Heart right ventricle (tissue), 16 donors: Measurements from ENCODE around the gene LIMCH1. TPM values are rescaled to one million over a fixed set of nuclear protein-coding genes. Genes with fewer than 3 reads are reported as not detected.

Source experiments
- ATAC-seq, 8 donors: fragments of 200-7000 bp; cut with Tn5 transposase; one replicate each; pipeline ENCODE4 v1.9.1; 2020; ENCODE audit warnings: mild to moderate bottlenecking in 8 of 8, moderate library complexity in 8 of 8, moderate number of reproducible peaks in 1 of 8
- DNase-seq, 2 donors: peaks; one replicate each; pipeline ENCODE4 v3.0.0-alpha.2; 2020
- H3K27ac ChIP-seq, 10 donors: fragments of 200-600 bp; sonication (generic) in 2 of 10; one replicate each; pipeline versions ENCODE4 v1.5.0 to v1.8.0; 2020 to 2022; ENCODE audit warnings: mild to moderate bottlenecking in 3 of 10
- H3K27me3 ChIP-seq, 7 donors: fragments of 200-600 bp; one replicate each; pipeline ENCODE4 v1.8.0; 2021 to 2022; ENCODE audit warnings: mild to moderate bottlenecking in 2 of 7
- H3K36me3 ChIP-seq, 9 donors: fragments of 200-600 bp; sonication (generic) in 1 of 9; one replicate each; pipeline versions ENCODE4 v1.5.0 to v1.8.0; 2020 to 2022; ENCODE audit warnings: mild to moderate bottlenecking in 2 of 9
- H3K4me1 ChIP-seq, 9 donors: fragments of 200-600 bp; sonication (generic) in 1 of 9; one replicate each; pipeline versions ENCODE4 v1.5.0 to v1.8.0; 2020 to 2022; ENCODE audit warnings: mild to moderate bottlenecking in 4 of 9
- H3K4me3 ChIP-seq, 10 donors: fragments of 200-600 bp; sonication (generic) in 2 of 10; one replicate each; pipeline versions ENCODE4 v1.5.0 to v1.8.0; 2020 to 2022; ENCODE audit warnings: mild to moderate bottlenecking in 7 of 10, moderate library complexity in 2 of 10
- H3K9me3 ChIP-seq, 11 donors: fragments of 200-600 bp in 10 of 11; sonication (generic) in 2 of 11; one replicate each; pipeline versions ENCODE4 v1.5.0 to v1.8.0; 2013 to 2022; ENCODE audit warnings: mild to moderate bottlenecking in 2 of 11, control low read depth in 1 of 11, moderate library complexity in 1 of 11
- CTCF ChIP-seq, 9 donors: fragments of 200-600 bp; sonication (generic) in 2 of 9; IDR thresholded peaks; one replicate each; pipeline versions ENCODE4 v1.5.0 to v1.8.0; 2021 to 2022; ENCODE audit warnings: antibody characterized with exemption in 9 of 9, mild to moderate bottlenecking in 5 of 9, moderate library complexity in 1 of 9
- WGBS, 2 donors: extraction: QIAGEN DNeasy Blood & Tissue Kit; methylation state at CpG; one replicate each; pipeline ENCODE4 v1.1.7; 2013; ENCODE audit warnings: inconsistent platforms in 1 of 2; 5-methylcytosine and 5-hydroxymethylcytosine counted together
- intact Hi-C, 10 donors: fragments of 100-400 bp; cut with DNase I; formaldehyde crosslinking; loops; one replicate each; pipeline versions ENCODE4 v1.11.1 to v1.14.2; 2022
- polyA plus RNA-seq, 2 donors: library from polyadenylated mRNA; stranded (reverse); fragments of 200-250 nt; gene quantifications; one replicate each; pipeline ENCODE4 v1.2.3, GENCODE V29; 2013
- total RNA-seq, 10 donors: library from RNA; stranded (reverse); fragmentation: NEBNext Ultra II Directional in 3 of 10; extraction: Animal tissue kit (Norgen Biotek cat#: 25700) in 3 of 10; gene quantifications; one replicate each; pipeline versions ENCODE4 v1.2.1 to v1.2.4, GENCODE V29; 2021 to 2023
- donor health status: Arrhythmogenic right ventricular cardiomyopathy.
- donor health status: ischemic (EF 13 %, LVEDD 7.1; RV severe dilation, severe dysfunction).
- donor health status: healthy with polysubstance abuse.
- donor health status: DM: no; HTN: yes; CAD: no.
- donor health status: DM: no; HTN: no; CAD: no.
- donor health status: ischemic (EF 25% LVEDD 6.9; RV normal size, moderate dysfunction).
- donor health status: ischemic (EF 25% LVEDD 5.7; RV mildly dilated, moderate dysfunction).
- donor health status: healthy.
- donor health status: DM: yes; HTN: yes; CAD: no.
- donor health status: Ischemic cardiomyopathy.
- donor health status: ischemic (EF 35%, LVEDD 5.7; RV mildly dilated, moderate dysfunction).
- donor health status: nonischemic (EF 11% LVEDD 7.7; RV severe dilation, severe dysfunction).
- donor health status: DM: yes; HTN: yes; CAD: no.
- donor health status: PGD.
- donor health status: ischemic (EF 29% LVEDD 5.4; RV normal size, mild dysfunction).
- donor health status: nonischemic (EF 23%, LVEDD 6.1; RV moderate dilation, normal function).

LIMCH1 gene
- total and polyA plus RNA-seq, 12 donors: 28.4 to 410 (median 280) TPM

- intact Hi-C loops: loop anchor here in 3 of 10 donors (5.0 to 10.0 kb wide), 6 partner anchors 100 to 250 kb away; no protein-coding TSS in a partner anchor
- ATAC-seq: no peak
- no peak for DNase-seq
- Histone ChIP-seq H3K4me3 (no peak overlapping the region), H3K27ac (peak overlapping the region in 4 of 10 donors; percentile 85 to 96 (median 92)), H3K27me3 (no peaks in the 10 kb centered on the region), H3K9me3 (no peaks in the 10 kb centered on the region), H3K36me3 (no peaks in the 10 kb centered on the region), H3K4me1 (peaks cover 0 to 97% (median 71%) of the 10 kb centered on the region in 9 donors)
- no peak for TF ChIP-seq CTCF (IDR thresholded peaks at IDR 0.05)
Observed at GRCh38 chr4:41534404-41534803, 3.6 kb upstream of the LIMCH1 start.

GRCh38 chr4:41535911-41536371, 2.0 kb upstream of the LIMCH1 start:
- ATAC-seq (peak in 5 of 8 donors; percentile 27 to 52 (median 38)), DNase-seq (no peak)
- Histone ChIP-seq H3K36me3 (no peaks in the 10 kb centered on the region), H3K4me1 (peaks cover 3 to 97% (median 85%) of the 10 kb centered on the region in 9 donors), H3K27me3 (no peaks in the 10 kb centered on the region), H3K9me3 (no peaks in the 10 kb centered on the region), H3K27ac (peak overlapping the region in 9 of 10 donors; percentile 13 to 96 (median 79)), H3K4me3 (peak overlapping the region in 2 of 10 donors; percentile 14 to 18)
- intact Hi-C loops: loop anchor here in 7 of 10 donors (2.0 to 10.0 kb wide), 10 partner anchors 76 to 251 kb away; no protein-coding TSS in a partner anchor
- no peak for TF ChIP-seq CTCF (IDR thresholded peaks at IDR 0.05)
- 28 to 40% methylated on average over 6 of the region's 6 CpGs for WGBS, 2 donors

- TF ChIP-seq CTCF (IDR thresholded peaks at IDR 0.05): no peak
- peaks cover 9 to 100% (median 94%) of the 10 kb centered on the region in 9 donors for H3K4me1 ChIP-seq
- ATAC-seq (no peak), DNase-seq (no peak)
- H3K4me3 ChIP-seq: no peak overlapping the region
- no peaks in the 10 kb centered on the region for H3K36me3 ChIP-seq
- no peaks in the 10 kb centered on the region for H3K27me3 ChIP-seq
- H3K9me3 ChIP-seq: no peaks in the 10 kb centered on the region
- H3K27ac ChIP-seq: peak overlapping the region; percentile 44 to 96 (median 88)
- intact Hi-C loops: loop anchor here in 7 of 10 donors (2.0 to 10.0 kb wide), 10 partner anchors 75 to 253 kb away; no protein-coding TSS in a partner anchor
- WGBS, 2 donors: 87 to 93% methylated on average over 1 of the region's 1 CpG
Observed at GRCh38 chr4:41537292-41537890, 566 bp upstream of the LIMCH1 start.

- WGBS, 2 donors: 12 to 14% methylated on average over 12 of the region's 12 CpGs
- H3K9me3 ChIP-seq: no peaks in the 10 kb centered on the region
- no peaks in the 10 kb centered on the region for H3K36me3 ChIP-seq
- no peaks in the 10 kb centered on the region for H3K27me3 ChIP-seq
- no peak for TF ChIP-seq CTCF (IDR thresholded peaks at IDR 0.05)
- intact Hi-C loops: loop anchor here in 7 of 10 donors (5.0 to 10.0 kb wide), 9 partner anchors 73 to 254 kb away; no protein-coding TSS in a partner anchor
- H3K4me1 ChIP-seq: peaks cover 11 to 100% (median 92%) of the 10 kb centered on the region in 9 donors
- DNase-seq (peak; percentile 18 to 25), ATAC-seq (peak; percentile 16 to 81 (median 58))
- H3K4me3 ChIP-seq: peak overlapping the region in 9 of 10 donors; percentile 8 to 47 (median 39)
- peak overlapping the region; percentile 44 to 96 (median 88) for H3K27ac ChIP-seq
Observed at GRCh38 chr4:41538887-41539498, 1.0 kb downstream of the LIMCH1 start.
